K562 (cell line): ENCODE results near the gene RFT1. TPM values are rescaled to one million over a fixed set of nuclear protein-coding genes. Genes with fewer than 3 reads are reported as not detected.

Experiments
- ARID1B ChIP-seq: fragments of 450-650 bp; IDR thresholded peaks from 2 replicates; pipeline ENCODE4 v1.6.1; 2016; ENCODE audit warnings: antibody characterized with exemption, mild to moderate bottlenecking, inconsistent platforms
- CEBPG ChIP-seq, 3 experiments: fragments of 200-800 bp in 1 of 3; sonication (Bioruptor generic) in 1 of 3; sonication (generic) in 1 of 3; formaldehyde crosslinking in 1 of 3; IDR thresholded peaks in 2 of 3; conservative IDR thresholded peaks in 1 of 3; 2 replicates each; pipeline versions ENCODE4 v1.6.1 to v1.8.0; 2016 to 2022; ENCODE audit warnings: missing compliant biosample characterization in 2 of 3, missing genetic modification characterization in 2 of 3, mild to moderate bottlenecking in 1 of 3, missing genetic modification reagents in 1 of 3
- CREM ChIP-seq: IDR thresholded peaks from 2 replicates; pipeline ENCODE4 v1.6.1; 2014; ENCODE audit warnings: antibody characterized with exemption, low read depth
- HES1 ChIP-seq: fragments of 450-650 bp; IDR thresholded peaks from 2 replicates; pipeline ENCODE4 v1.6.1; 2016; ENCODE audit warnings: low read depth, mild to moderate bottlenecking, moderate library complexity
- HMGN3 ChIP-seq: IDR thresholded peaks from 2 replicates; pipeline ENCODE4 v1.6.1; 2011; ENCODE audit warnings: borderline replicate concordance, low read depth, mild to moderate bottlenecking, mixed read lengths, low read length; ENCODE audit not compliant: insufficient read length; ENCODE audit errors: extremely low read depth
- KLF1 ChIP-seq: fragments of 450-650 bp; IDR thresholded peaks from 2 replicates; pipeline ENCODE4 v1.6.1; 2016; ENCODE audit warnings: missing genetic modification characterization, missing compliant biosample characterization
- MITF ChIP-seq: IDR thresholded peaks from 2 replicates; pipeline ENCODE4 v1.6.1; 2014; ENCODE audit warnings: antibody characterized with exemption
- RBM17 ChIP-seq: fragments of 200-400 bp; formaldehyde crosslinking; IDR thresholded peaks from 2 replicates; pipeline ENCODE4 v1.6.1; 2017; ENCODE audit warnings: low read depth, mild to moderate bottlenecking, low read length, borderline replicate concordance
- RCOR1 ChIP-seq, 2 experiments: IDR thresholded peaks; 2 replicates each; pipeline ENCODE4 v1.6.1; 2012; ENCODE audit warnings: low read depth in 2 of 2, low read length in 2 of 2, borderline replicate concordance in 1 of 2, improper control_type of control experiment in 1 of 2
- RFX1 ChIP-seq: fragments of 450-650 bp; IDR thresholded peaks from 2 replicates; pipeline ENCODE4 v1.6.1; 2016; ENCODE audit warnings: mild to moderate bottlenecking, moderate library complexity
- SFPQ ChIP-seq: fragments of 200-400 bp; formaldehyde crosslinking; IDR thresholded peaks from 2 replicates; pipeline ENCODE4 v1.6.1; 2017; ENCODE audit warnings: mild to moderate bottlenecking, low read depth, low read length, moderate library complexity
- SMARCB1 ChIP-seq: IDR thresholded peaks from 2 replicates; pipeline ENCODE4 v1.6.1; 2011; ENCODE audit warnings: improper control_type of control experiment, low read depth; ENCODE audit not compliant: insufficient read length
- TCF7 ChIP-seq: sonication (generic); IDR thresholded peaks from 2 replicates; pipeline ENCODE4 v1.6.1; 2016; ENCODE audit warnings: antibody characterized with exemption, borderline replicate concordance
- TOE1 ChIP-seq, 2 experiments: fragments of 450-650 bp in 1 of 2; sonication (generic) in 1 of 2; formaldehyde crosslinking in 1 of 2; IDR thresholded peaks; 2 replicates each; pipeline versions ENCODE4 v1.7.1 to v1.8.0; 2016 to 2022; ENCODE audit warnings: borderline replicate concordance in 2 of 2, mild to moderate bottlenecking in 2 of 2, antibody characterized with exemption in 1 of 2, inconsistent platforms in 1 of 2, low read depth in 1 of 2, missing genetic modification reagents in 1 of 2, moderate library complexity in 1 of 2
- XRCC3 ChIP-seq: fragments of 450-650 bp; IDR thresholded peaks from 2 replicates; pipeline ENCODE4 v1.6.1; 2017; ENCODE audit warnings: mild to moderate bottlenecking, moderate library complexity
- ZNF589 ChIP-seq: fragments of 200-800 bp; sonication (Bioruptor generic); IDR thresholded peaks from 2 replicates; pipeline ENCODE4 v1.6.1; 2016; ENCODE audit warnings: low read depth, missing genetic modification characterization, missing compliant biosample characterization
- polyA plus RNA-seq, 8 experiments: library from polyadenylated mRNA; depleted of rRNA in 4 of 8; stranded (reverse) in 5 of 8; unstranded in 3 of 8; fragments of >200 nt; fragmentation: Nextera tagmentation in 2 of 8; fragmentation: Illumina TruSeq in 1 of 8; extraction: Ambion mirVana in 2 of 8; extraction: Trizol in 1 of 8; gene quantifications; 2 replicates each; pipeline versions ENCODE4 v1.2.1 to v1.2.3, GENCODE V29; 2011 to 2014; ENCODE audit warnings: inconsistent platforms in 1 of 8, missing spikeins in 1 of 8
- total RNA-seq, 7 experiments: library from RNA; depleted of rRNA in 6 of 7; stranded (reverse); fragments of >200 nt in 6 of 7; fragmentation: Illumina TruSeq in 2 of 7; extraction: Trizol in 2 of 7; gene quantifications; 2 replicates each; pipeline versions ENCODE4 v1.2.1 to v1.2.3, GENCODE V29; 2011 to 2021; ENCODE audit warnings: low replicate concordance in 1 of 7
- TF ChIP-seq, protein P1 (sequence below): sonication (generic); formaldehyde crosslinking; IDR thresholded peaks from 2 replicates; pipeline ENCODE4 v1.8.0; 2022; ENCODE audit warnings: mild to moderate bottlenecking, missing genetic modification reagents
- TF ChIP-seq, protein P2 (sequence below): IDR thresholded peaks from 3 replicates; pipeline ENCODE4 v1.6.1; 2011; ENCODE audit warnings: borderline replicate concordance, mild to moderate bottlenecking, moderate library complexity; ENCODE audit not compliant: insufficient read length; ENCODE audit errors: extremely low read depth

Gene RFT1
- total and polyA plus RNA-seq, 9 of the 15 experiments (the other 6 are each of a cell fraction or from before 2014, with no cell fraction given) = 4.4 to 23.8 (median 8.9) TPM

DNA sequence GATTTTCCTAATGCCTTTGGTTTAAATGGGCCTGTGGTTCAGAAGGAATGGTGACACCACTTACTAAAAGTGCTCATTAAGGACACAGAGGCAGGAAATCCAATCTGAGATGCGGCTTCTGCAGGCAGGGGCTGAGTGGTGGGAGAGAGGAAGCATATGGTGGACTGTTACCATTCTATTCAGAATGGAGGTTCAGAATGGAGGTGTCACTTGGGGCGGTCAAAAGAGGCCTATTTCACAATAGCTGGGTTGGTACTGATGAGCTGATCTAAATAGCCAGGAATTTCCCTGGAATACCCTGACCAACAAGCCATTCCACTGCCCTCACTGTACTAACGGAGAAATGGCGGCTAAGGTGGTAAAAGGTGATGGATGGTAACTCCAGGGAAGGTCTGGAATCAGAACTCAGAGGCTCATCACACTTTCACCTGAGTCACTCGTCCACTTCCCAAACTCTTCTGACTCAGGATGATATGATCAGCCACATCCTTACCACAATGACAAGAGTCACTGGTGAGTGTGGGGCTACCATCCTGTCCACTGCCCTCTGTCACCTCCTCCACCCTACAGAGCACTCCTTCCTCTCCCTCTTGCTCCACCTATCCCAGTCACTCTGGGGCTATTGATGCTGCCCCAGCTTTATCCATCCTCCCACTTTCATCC lies 15.7 kb downstream of the RFT1 start (continued):
- TF ChIP-seq SFPQ (no peak), ARID1B (peak; percentile 50; the same call in 1 of the 2 replicates), CREM (peak; percentile 21; the same call in 1 of the 2 replicates), ZNF589 (CRISPR knock-in tag) (no peak), XRCC3 (no peak), RFX1 (no peak), HES1 (no peak), SMARCB1 (no peak), RBM17 (no peak), HMGN3 (no peak), TOE1 (IDR thresholded peaks at IDR 0.05; ENCODE audit: borderline replicate concordance) (no peak), TOE1 (CRISPR knock-in tag; IDR thresholded peaks at IDR 0.05; ENCODE audit: borderline replicate concordance, low read depth) (no peak), TCF7 (no peak), RCOR1 (IDR thresholded peaks at IDR 0.05; ENCODE audit: borderline replicate concordance in 1 of 2, low read depth in 2 of 2, low read length in 2 of 2) (0 out of 4 replicates have a peak, but pooled peaks of 1 of the 2 experiments have one; percentile 36), CEBPG (CRISPR knock-in tag; IDR thresholded peaks at IDR 0.05) (no peak), CEBPG (tag; conservative IDR thresholded peaks at IDR 0.05 in 1 of 2, IDR thresholded peaks at IDR 0.05 in 1 of 2) (peak in 1 of 2 experiments; percentile 45; a peak in 1 of 4 replicates), MITF (no peak), KLF1 (no peak)
- TF ChIP-seq, protein P1, sequence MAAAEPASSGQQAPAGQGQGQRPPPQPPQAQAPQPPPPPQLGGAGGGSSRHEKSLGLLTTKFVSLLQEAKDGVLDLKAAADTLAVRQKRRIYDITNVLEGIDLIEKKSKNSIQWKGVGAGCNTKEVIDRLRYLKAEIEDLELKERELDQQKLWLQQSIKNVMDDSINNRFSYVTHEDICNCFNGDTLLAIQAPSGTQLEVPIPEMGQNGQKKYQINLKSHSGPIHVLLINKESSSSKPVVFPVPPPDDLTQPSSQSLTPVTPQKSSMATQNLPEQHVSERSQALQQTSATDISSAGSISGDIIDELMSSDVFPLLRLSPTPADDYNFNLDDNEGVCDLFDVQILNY (CRISPR knock-in tag) = no peak
- TF ChIP-seq, protein P2, sequence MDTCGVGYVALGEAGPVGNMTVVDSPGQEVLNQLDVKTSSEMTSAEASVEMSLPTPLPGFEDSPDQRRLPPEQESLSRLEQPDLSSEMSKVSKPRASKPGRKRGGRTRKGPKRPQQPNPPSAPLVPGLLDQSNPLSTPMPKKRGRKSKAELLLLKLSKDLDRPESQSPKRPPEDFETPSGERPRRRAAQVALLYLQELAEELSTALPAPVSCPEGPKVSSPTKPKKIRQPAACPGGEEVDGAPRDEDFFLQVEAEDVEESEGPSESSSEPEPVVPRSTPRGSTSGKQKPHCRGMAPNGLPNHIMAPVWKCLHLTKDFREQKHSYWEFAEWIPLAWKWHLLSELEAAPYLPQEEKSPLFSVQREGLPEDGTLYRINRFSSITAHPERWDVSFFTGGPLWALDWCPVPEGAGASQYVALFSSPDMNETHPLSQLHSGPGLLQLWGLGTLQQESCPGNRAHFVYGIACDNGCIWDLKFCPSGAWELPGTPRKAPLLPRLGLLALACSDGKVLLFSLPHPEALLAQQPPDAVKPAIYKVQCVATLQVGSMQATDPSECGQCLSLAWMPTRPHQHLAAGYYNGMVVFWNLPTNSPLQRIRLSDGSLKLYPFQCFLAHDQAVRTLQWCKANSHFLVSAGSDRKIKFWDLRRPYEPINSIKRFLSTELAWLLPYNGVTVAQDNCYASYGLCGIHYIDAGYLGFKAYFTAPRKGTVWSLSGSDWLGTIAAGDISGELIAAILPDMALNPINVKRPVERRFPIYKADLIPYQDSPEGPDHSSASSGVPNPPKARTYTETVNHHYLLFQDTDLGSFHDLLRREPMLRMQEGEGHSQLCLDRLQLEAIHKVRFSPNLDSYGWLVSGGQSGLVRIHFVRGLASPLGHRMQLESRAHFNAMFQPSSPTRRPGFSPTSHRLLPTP = no peak
